SK-N-SH (cell line): ENCODE data around the gene TSFM. TPM values are rescaled to one million over a fixed set of nuclear protein-coding genes. Genes with fewer than 3 reads are reported as not detected.

Source experiments
- CHD2 ChIP-seq: fragments of 150-350 bp; IDR thresholded peaks from 2 replicates; pipeline ENCODE4 v1.6.1; 2018; ENCODE audit warnings: low read length; ENCODE audit not compliant: partially characterized antibody
- CTCF ChIP-seq: fragments of 200-600 bp; sonication (generic); IDR thresholded peaks from 2 replicates; pipeline ENCODE4 v1.6.1; 2017; ENCODE audit warnings: antibody characterized with exemption, mild to moderate bottlenecking, moderate library complexity
- ELF1 ChIP-seq: IDR thresholded peaks from 2 replicates; pipeline ENCODE4 v1.4.0; 2012
- EZH2phosphoT487 ChIP-seq: fragments of 200-600 bp; sonication (generic); IDR thresholded peaks from 2 replicates; pipeline ENCODE4 v1.6.1; 2017; ENCODE audit warnings: low read depth, mixed run types, mild to moderate bottlenecking, antibody characterized with exemption, moderate library complexity, borderline replicate concordance
- FOSL2 ChIP-seq: IDR thresholded peaks from 2 replicates; pipeline ENCODE4 v1.4.0; 2012; ENCODE audit warnings: low read depth, mild to moderate bottlenecking, moderate library complexity, borderline replicate concordance
- FOXM1 ChIP-seq: IDR thresholded peaks from 2 replicates; pipeline ENCODE4 v1.4.0; 2012; ENCODE audit warnings: low read depth, mild to moderate bottlenecking
- GABPA ChIP-seq: IDR thresholded peaks from 2 replicates; pipeline ENCODE4 v1.4.0; 2012; ENCODE audit warnings: low read depth, mild to moderate bottlenecking
- IRF3 ChIP-seq: fragments of 150-350 bp; IDR thresholded peaks from 2 replicates; pipeline ENCODE4 v1.6.1; 2016; ENCODE audit warnings: mild to moderate bottlenecking, low read depth, low read length
- MAX ChIP-seq: IDR thresholded peaks from 2 replicates; pipeline ENCODE4 v1.4.0; 2012; ENCODE audit warnings: low read depth
- MXI1 ChIP-seq: IDR thresholded peaks from 2 replicates; pipeline ENCODE4 v1.6.1; 2012; ENCODE audit warnings: mild to moderate bottlenecking, low read depth, low read length, improper control_type of control experiment
- RAD21 ChIP-seq: IDR thresholded peaks from 2 replicates; pipeline ENCODE4 v1.6.1; 2012; ENCODE audit warnings: mild to moderate bottlenecking, low read length
- RXRA ChIP-seq: IDR thresholded peaks from 2 replicates; pipeline ENCODE4 v1.4.0; 2012; ENCODE audit warnings: low read depth, mild to moderate bottlenecking, borderline replicate concordance
- SIN3A ChIP-seq: IDR thresholded peaks from 2 replicates; pipeline ENCODE4 v1.6.1; 2012; ENCODE audit warnings: low read depth, mild to moderate bottlenecking, low read length, moderate library complexity, borderline replicate concordance
- SMC3 ChIP-seq: IDR thresholded peaks from 2 replicates; pipeline ENCODE4 v1.6.1; 2012; ENCODE audit warnings: low read depth, low read length, improper control_type of control experiment
- TAF1 ChIP-seq: IDR thresholded peaks from 2 replicates; pipeline ENCODE4 v1.6.1; 2012; ENCODE audit warnings: low read depth, mild to moderate bottlenecking, low read length, moderate library complexity, borderline replicate concordance
- TCF12 ChIP-seq: IDR thresholded peaks from 2 replicates; pipeline ENCODE4 v1.4.0; 2012
- TEAD4 ChIP-seq: IDR thresholded peaks from 2 replicates; pipeline ENCODE4 v1.4.0; 2012; ENCODE audit warnings: mild to moderate bottlenecking, borderline replicate concordance; ENCODE audit not compliant: insufficient read depth
- ZBTB33 ChIP-seq: IDR thresholded peaks from 2 replicates; pipeline ENCODE4 v1.4.0; 2012; ENCODE audit warnings: low read depth, borderline replicate concordance
- polyA plus RNA-seq, 3 experiments: library from polyadenylated mRNA; depleted of rRNA; stranded (reverse); fragments of >200 nt; gene quantifications; 2 replicates each; pipeline ENCODE4 v1.2.3, GENCODE V29; 2012
- TF ChIP-seq, protein P1 (sequence below): IDR thresholded peaks from 2 replicates; pipeline ENCODE4 v1.6.1; 2012; ENCODE audit warnings: mild to moderate bottlenecking, low read depth, low read length, moderate library complexity

Gene TSFM
- polyA plus RNA-seq, 1 of the 3 experiments (the other 2 are of a cell fraction): 28.7 TPM

- TF ChIP-seq IRF3 (no peak), SIN3A (no peak), ELF1 (no peak), FOSL2 (no peak), CHD2 (peak; percentile 20), ZBTB33 (no peak), TEAD4 (no peak), TAF1 (no peak), EZH2phosphoT487 (no peak), MAX (no peak), RAD21 (peak; percentile 69), GABPA (0 out of 2 replicates have a peak, but pooled peaks have one; percentile 17), SMC3 (peak; percentile 42; the same call in 1 of the 2 replicates), TCF12 (0 out of 2 replicates have a peak, but pooled peaks have one; percentile 6), CTCF (peak; percentile 53), MXI1 (0 out of 2 replicates have a peak, but pooled peaks have one; percentile 35), RXRA (no peak), FOXM1 (no peak)
- TF ChIP-seq, protein P1, sequence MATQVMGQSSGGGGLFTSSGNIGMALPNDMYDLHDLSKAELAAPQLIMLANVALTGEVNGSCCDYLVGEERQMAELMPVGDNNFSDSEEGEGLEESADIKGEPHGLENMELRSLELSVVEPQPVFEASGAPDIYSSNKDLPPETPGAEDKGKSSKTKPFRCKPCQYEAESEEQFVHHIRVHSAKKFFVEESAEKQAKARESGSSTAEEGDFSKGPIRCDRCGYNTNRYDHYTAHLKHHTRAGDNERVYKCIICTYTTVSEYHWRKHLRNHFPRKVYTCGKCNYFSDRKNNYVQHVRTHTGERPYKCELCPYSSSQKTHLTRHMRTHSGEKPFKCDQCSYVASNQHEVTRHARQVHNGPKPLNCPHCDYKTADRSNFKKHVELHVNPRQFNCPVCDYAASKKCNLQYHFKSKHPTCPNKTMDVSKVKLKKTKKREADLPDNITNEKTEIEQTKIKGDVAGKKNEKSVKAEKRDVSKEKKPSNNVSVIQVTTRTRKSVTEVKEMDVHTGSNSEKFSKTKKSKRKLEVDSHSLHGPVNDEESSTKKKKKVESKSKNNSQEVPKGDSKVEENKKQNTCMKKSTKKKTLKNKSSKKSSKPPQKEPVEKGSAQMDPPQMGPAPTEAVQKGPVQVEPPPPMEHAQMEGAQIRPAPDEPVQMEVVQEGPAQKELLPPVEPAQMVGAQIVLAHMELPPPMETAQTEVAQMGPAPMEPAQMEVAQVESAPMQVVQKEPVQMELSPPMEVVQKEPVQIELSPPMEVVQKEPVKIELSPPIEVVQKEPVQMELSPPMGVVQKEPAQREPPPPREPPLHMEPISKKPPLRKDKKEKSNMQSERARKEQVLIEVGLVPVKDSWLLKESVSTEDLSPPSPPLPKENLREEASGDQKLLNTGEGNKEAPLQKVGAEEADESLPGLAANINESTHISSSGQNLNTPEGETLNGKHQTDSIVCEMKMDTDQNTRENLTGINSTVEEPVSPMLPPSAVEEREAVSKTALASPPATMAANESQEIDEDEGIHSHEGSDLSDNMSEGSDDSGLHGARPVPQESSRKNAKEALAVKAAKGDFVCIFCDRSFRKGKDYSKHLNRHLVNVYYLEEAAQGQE: no peak
These were observed 46.4 kb upstream of the TSFM start (continued) for GRCh38 chr12:57735952-57736740.
